ENCODE data around the gene CADM2. TPM values are rescaled to one million over a fixed set of nuclear protein-coding genes. Genes with fewer than 3 reads are reported as not detected.

CADM2 gene
- total RNA-seq, 1 donor from 2014 or later: 4.3 TPM

DNA sequence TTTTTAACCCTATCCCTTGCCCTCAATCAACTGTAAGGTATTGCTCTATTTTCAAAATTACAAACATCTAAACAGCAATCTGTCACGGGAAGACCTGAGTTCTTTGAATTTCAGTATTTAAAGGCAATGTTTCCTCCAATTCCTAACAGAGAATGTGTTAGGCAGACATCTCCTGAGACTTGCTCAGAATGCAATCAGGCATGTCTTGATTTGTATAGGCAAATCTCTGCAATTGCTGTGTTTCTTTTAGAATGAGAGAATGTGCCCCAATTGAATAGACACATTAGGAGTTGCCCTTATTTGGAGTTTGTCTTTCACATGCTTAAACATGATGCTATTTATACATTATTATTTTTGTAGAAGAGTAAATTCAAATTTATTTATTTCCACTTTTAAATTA, 205.6 kb downstream of the CADM2 start:
- TF ChIP-seq, protein P1, sequence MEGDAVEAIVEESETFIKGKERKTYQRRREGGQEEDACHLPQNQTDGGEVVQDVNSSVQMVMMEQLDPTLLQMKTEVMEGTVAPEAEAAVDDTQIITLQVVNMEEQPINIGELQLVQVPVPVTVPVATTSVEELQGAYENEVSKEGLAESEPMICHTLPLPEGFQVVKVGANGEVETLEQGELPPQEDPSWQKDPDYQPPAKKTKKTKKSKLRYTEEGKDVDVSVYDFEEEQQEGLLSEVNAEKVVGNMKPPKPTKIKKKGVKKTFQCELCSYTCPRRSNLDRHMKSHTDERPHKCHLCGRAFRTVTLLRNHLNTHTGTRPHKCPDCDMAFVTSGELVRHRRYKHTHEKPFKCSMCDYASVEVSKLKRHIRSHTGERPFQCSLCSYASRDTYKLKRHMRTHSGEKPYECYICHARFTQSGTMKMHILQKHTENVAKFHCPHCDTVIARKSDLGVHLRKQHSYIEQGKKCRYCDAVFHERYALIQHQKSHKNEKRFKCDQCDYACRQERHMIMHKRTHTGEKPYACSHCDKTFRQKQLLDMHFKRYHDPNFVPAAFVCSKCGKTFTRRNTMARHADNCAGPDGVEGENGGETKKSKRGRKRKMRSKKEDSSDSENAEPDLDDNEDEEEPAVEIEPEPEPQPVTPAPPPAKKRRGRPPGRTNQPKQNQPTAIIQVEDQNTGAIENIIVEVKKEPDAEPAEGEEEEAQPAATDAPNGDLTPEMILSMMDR (IDR thresholded peaks at IDR 0.05; ENCODE audit: borderline replicate concordance): no peak
- H3K36me3 ChIP-seq: no peaks in the 10 kb centered on the region
- H3K27ac ChIP-seq (replicated peaks): no peak overlapping the region
- DNase-seq: no peak
- no peak overlapping the region for H3K4me3 ChIP-seq
- no peaks in the 10 kb centered on the region for H3K4me1 ChIP-seq
- intact Hi-C loops (cut with micrococcal nuclease): no loop called here
- no peaks in the 10 kb centered on the region for H3K9me3 ChIP-seq (replicated peaks)
- H3K27me3 ChIP-seq (ENCODE audit: low read depth): no peaks in the 10 kb centered on the region

DNA sequence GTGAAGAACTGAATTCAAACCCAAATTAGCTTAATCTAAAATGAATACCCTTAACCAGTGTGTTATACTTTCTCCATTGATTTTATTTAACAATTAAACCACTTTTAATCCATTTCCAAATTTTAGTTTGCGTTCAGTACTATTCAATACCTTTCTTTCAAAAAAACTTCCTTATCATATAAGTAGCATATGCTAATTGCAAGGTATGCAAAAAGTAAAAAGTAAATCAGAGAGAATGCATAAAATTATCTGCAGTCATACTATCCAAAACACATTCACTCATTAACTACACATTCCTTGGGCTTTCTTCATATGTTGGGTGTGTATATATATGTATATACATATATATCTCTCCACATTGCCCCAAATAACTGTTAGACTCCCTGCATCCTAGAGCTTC, 208.8 kb downstream of the CADM2 start:
- TF ChIP-seq, protein P1 (IDR thresholded peaks at IDR 0.05; ENCODE audit: borderline replicate concordance): no peak
- Histone ChIP-seq H3K27me3 (ENCODE audit: low read depth) (no peaks in the 10 kb centered on the region), H3K4me1 (no peaks in the 10 kb centered on the region), H3K4me3 (no peak overlapping the region), H3K9me3 (replicated peaks) (no peaks in the 10 kb centered on the region), H3K27ac (replicated peaks) (no peak overlapping the region), H3K36me3 (no peaks in the 10 kb centered on the region)
- intact Hi-C loops (cut with micrococcal nuclease): no loop called here
- no peak for DNase-seq

DNA sequence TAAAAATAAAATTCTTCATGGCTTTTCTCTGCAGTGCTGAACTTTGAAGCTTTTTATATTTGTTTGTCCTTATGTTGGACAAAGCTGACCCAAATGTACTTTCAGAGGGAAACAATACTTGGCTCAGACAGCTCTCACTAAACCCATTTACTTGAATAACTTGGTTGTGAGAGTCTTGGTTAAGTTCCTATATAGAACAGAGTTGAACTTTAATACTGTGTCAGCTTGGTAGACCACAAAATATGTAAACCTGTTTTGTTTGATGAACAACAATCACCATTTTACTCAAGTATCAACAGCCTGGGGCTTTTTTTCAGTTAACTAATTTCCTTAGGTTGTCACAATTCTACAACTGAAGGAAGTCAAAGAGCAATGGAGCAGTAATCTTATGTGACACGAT, 211.9 kb downstream of the CADM2 start:
- intact Hi-C loops (cut with micrococcal nuclease): no loop called here
- Histone ChIP-seq H3K36me3 (no peaks in the 10 kb centered on the region), H3K9me3 (replicated peaks) (no peaks in the 10 kb centered on the region), H3K27ac (replicated peaks) (no peak overlapping the region), H3K27me3 (ENCODE audit: low read depth) (no peaks in the 10 kb centered on the region), H3K4me3 (no peak overlapping the region), H3K4me1 (no peaks in the 10 kb centered on the region)
- no peak for DNase-seq
- TF ChIP-seq, protein P1 (IDR thresholded peaks at IDR 0.05; ENCODE audit: borderline replicate concordance): no peak

DNA sequence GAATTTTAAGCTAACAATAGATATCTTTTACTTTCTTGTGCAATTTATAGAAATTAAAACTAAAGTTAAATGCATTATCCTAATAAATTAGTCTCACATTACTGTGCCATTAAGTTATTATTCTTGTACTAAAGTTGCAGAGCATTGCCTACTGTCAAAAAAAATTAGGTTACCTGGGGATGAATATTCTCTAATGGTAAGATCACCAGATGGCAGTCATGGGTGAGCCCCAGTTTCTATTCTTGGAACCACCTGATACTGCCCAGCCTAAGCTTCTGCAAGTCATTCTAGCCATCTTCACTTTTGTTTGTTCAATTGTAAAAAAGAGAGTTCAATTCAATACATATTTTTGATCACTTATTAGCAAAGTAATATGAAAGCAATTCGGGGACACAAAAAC, 213.2 kb downstream of the CADM2 start:
- no peaks in the 10 kb centered on the region for H3K9me3 ChIP-seq (replicated peaks)
- no peak for DNase-seq
- intact Hi-C loops (cut with micrococcal nuclease): no loop called here
- no peak overlapping the region for H3K4me3 ChIP-seq
- H3K27ac ChIP-seq (replicated peaks): no peak overlapping the region
- H3K4me1 ChIP-seq: no peaks in the 10 kb centered on the region
- TF ChIP-seq, protein P1 (IDR thresholded peaks at IDR 0.05; ENCODE audit: borderline replicate concordance): no peak
- no peaks in the 10 kb centered on the region for H3K36me3 ChIP-seq
- no peaks in the 10 kb centered on the region for H3K27me3 ChIP-seq (ENCODE audit: low read depth)

DNA sequence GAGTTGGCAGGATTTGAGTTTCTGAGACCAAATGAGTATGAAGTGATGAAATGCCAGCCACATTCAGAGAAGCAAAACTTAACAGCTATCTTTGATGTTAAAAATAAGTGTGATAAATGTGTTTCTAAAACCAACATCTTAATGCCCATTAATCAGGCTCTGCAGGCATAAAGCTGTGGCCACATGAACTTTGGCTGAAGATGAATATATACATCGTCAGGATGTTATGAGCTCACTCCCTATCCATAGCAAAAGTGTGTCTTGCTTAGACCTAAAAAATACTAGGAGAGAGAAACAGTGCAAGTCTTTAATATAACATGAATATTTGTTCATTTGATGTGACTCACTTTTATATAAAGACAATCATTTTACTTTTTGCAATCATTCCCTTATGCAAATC, 218.0 kb downstream of the CADM2 start:
- no peak overlapping the region for H3K4me3 ChIP-seq
- no peak for DNase-seq
- no peaks in the 10 kb centered on the region for H3K4me1 ChIP-seq
- H3K9me3 ChIP-seq (replicated peaks): no peaks in the 10 kb centered on the region
- no peaks in the 10 kb centered on the region for H3K27me3 ChIP-seq (ENCODE audit: low read depth)
- intact Hi-C loops (cut with micrococcal nuclease): no loop called here
- no peaks in the 10 kb centered on the region for H3K36me3 ChIP-seq
- TF ChIP-seq, protein P1 (IDR thresholded peaks at IDR 0.05; ENCODE audit: borderline replicate concordance): no peak
- H3K27ac ChIP-seq (replicated peaks): no peak overlapping the region
